NCI-H2029 (cell line): ENCODE measurements around the gene NEO1.

Experiments
- DNase-seq: peaks from one replicate; lab custom pipeline; 2025; lab: John Stamatoyannopoulos, UW

NEO1 gene

DNA sequence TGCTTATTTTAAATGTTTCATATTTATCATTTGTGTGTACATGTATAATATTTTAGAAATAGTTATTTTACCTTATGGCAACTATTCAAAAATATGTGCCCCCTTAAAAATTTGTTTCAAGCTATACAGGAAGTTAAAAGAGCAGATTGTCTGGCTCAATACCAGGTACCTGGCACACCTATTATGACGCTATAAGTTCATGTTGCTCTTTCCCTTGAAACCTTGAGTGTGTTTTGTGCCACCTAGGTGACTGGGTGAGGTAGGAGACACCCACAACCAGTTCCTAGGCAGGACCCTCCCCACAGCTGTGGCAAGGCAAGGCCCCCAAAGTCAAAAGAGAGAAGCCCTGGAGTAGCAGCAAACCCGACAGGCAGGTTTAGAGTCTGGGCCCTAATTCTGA lies 20.6 kb upstream of the NEO1 start:
- no peak for DNase-seq

DNA sequence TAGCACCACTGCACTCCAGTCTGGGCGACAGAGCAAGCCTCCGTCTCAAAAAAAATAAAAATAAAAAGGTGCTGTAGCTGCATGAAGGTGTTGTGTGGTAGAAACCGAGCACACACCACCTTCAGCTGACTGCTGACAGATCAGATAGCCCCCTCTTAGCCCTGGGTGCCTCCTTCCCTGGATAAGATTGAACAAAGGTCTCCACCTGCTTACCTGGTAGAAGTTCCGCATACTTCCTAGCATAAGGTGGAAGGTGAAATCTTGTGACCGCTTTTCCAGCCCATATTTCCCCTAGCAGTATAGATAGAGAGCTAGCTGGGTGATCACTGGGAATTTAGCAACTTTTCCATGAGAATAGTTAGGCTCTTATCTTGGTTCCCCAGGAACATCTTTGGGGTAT lies 18.7 kb upstream of the NEO1 start:
- no peak for DNase-seq

DNA sequence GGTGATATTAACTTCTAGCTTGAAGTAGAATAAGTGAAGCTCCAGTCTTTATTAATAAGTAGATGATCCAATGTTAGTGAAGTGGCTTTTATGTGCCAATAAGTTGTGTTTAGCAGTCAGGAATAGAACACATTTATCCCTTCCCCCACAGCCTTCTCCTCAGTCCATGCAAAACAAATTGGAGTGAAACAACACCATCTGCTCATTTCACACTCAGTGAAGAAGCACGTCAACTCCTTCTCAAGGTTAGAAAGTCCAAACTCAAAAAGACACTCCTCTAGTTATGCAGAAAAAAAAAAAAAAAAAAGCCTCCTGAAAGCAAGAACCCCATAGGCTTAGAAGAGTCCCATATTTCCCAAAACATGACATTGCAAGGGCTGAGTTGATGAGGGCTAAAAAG lies 18.0 kb upstream of the NEO1 start:
- no peak for DNase-seq

DNA sequence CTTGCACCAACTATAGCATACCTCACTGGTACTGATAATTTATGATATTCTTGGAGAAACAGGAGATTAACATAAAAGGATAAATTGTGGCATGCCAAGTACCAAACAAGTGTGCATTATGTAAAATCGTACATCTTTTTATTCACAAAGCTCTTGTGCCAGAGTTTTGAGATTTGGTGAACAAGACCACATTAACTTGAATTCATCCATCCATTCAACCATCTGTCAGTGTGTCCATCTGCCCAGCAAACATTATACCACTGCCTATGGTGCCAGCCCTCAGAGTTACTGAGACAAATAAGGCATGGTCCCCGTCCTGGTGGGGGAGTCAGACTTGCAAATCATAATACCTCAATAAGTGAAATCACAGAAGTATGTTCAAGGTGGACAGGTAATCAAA lies 17.0 kb upstream of the NEO1 start:
- DNase-seq = no peak

DNA sequence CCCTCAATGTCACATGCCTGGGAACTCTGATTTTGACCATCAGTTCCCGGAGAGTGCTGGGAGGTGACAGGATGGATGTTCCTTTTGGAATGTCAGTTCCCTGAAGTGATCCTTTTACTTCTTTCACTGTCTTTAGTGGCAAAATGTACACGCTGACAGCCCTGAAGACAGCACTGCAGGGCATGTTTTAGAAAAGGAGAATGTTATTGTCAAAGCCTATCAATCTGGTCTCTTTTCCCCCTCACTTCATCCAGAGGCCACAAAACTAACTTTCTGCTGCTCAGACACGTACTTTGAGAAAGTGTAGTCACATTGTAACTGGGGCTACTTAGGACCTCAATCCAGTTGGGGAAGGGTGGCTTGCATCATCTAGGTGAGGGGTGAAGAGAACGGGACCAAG lies 14.0 kb upstream of the NEO1 start:
- no peak for DNase-seq

DNA sequence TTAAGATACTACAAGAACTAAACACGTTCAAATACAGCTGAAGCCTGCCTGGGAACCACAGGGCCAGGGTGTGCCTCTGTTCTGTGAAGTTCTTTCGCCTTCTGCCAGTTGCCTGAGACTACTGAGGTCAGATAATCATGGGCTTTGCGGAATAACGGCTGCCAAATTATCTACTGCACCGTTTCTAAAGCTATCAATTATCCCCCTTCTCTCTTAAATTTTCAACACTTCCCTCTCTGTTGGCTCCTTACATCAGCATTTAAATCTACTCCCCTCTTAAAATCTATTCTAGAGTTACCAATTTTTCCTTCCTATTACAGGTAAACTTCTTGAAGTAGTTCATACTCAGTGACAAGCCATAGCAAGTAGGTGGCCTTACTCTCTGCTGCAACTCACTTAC lies 6.2 kb upstream of the NEO1 start:
- no peak for DNase-seq

DNA sequence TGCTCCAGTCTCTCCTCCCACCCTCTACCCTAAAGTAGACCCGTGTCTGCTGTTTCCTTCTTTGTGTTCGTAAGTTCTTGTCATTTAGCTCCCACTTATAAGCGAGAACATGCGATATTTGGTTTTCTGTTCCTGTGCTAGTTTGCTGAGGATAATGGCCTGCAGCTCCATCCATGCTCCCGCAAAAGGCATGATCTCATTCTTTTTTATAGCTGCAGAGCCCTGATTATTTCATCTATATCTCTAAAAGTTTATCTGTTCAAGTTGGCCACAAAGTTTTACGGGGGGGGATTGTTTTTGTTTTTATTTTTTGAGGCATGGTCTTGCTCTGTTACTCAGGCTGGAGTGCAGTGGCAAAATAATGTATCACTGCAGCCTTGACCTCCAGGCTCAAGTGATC lies 4.4 kb upstream of the NEO1 start:
- no peak for DNase-seq

DNA sequence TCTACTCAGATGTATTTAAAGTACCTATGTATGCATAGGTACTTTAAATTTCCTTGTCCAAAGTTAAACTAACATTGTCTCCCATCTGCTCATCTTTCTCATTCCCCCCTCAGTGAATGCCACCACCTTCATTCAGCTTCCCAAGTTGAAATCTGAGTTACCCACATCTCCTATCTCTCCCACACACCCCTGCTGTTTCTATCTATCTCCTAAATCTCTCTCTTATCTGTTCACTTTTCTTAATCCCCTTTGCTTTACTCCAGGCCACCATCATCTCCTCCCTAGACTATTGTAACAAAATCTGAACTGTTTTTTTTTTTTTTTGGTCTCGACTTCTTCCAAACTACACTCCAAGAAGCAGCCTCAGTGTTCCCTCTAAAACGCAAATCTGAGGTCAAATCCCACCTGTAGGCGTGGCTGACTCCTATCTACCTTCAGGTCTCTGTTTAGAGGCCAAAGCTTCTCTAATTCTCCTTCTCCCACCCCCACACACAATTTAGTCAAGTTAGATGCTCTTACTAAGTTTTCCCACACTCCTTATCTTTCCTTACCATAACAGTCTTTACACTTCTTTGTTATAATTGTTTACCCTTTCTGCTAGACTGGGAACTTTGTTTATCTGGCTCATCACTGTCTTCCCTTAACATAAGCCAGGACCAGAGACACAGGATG lies 3.5 kb upstream of the NEO1 start:
- DNase-seq = no peak

DNA sequence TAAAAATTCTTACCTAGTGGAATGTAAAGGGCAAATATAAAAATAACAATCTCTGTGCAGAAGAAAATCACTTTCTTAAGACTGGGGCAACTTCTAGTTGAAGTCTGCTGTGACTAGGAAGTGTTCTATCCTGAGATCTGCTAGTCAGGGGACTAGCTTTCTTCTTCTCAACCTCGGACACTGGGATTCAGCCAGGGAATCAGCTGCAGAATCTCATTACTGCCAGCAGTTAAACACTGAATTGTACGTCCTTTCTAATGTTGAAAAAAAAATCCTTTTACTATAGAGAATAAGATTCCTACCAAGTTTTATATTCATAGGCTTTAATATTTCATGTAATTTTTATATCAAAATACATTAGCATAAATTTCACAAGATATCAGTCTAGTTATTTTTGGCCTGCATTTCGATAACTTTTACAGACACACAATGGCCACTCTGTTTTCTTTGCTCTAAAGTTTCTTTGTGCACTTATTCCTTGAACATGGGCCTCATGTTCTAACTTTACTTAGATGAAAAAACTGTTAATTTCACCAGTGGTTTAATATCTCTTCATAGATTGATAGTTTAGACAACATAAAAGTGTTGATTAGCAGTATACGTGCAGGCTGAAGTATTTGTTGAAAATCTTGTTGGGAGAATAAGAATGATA lies 2.6 kb upstream of the NEO1 start:
- no peak for DNase-seq

DNA sequence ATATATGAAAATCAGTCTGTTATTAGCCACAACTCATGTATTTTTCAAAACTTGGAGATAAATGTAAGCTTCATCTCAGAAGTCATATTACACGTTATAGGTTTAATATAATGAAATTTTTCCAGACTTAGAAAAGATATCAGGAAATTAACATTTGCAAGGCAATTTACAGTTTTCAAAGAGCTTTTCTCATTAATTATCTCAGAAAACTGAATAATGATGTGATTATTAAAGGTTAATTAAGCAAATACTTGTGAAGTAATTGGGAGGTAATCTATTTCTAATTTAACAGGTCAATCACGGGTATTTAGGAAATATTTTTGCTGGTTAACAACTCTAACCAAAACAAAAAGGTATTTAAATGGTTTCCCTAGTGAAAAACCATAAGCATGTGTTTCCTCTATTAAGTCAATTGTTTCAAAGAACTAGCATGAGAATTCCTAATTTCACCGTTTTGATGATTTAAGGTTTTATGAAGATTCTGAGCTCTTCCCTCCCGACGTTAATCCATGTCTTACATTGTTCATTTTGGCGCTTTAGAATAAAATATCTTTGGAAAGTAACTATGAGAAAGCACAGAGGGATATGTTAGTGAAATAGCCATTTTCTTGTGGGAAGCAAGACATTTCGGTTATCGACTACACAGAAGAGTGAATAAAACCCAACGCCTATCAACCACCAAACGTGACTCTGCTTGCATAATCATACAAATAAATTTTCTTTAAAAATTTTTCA lies 1.5 kb upstream of the NEO1 start:
- DNase-seq = no peak

DNA sequence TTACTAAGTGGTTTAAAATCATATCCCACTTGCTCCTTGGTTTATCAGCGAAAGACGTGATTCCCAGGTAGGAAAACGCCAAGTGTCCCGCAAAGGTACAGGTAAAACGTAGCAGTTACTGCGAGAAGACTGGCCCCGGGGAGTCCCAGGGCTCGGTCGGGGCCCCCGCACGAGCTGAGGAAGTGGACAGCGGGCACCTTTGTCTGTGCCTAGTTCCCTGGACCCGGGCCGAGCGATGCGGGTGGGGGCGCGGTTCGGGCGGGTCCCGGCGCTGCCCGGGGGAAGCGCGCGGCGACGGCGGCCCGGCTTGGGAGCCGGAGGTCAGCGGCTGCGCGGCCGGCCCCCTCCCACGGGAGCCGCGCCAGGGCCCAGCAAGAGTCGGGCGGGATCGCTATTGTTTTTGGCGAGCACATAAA lies 864 bp upstream of the NEO1 start:
- no peak for DNase-seq

DNA sequence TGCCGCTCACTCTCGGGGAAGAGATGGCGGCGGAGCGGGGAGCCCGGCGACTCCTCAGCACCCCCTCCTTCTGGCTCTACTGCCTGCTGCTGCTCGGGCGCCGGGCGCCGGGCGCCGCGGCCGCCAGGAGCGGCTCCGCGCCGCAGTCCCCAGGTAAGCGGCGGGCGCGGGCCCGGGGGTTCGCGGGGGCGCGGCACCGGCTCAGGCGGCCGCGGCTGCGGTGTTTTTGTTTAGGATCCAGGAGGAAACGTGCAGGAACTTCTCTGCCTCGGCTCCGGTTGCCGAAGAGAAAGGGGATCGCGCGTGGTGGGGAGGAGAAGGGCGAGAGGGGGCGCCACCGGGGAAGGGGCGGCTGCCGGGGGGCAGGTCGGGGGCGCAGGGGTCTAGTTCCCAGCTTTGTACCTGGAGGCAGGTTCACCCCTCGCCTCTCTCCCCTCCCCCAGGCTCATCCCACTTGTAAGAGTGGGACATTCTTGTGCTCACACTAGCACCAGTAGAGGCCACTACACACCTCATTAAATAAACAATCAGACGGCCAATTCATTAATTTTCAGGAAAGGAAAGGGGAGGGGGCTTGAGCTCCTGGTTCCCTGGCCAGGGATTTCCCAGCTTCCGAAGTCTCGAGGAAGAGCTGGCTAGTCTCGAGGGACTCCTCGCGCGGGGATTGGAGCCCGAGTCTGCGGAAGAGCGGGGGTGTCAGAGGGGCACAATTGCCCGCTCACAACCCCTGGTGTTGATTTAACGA lies 562 bp downstream of the NEO1 start:
- DNase-seq = peak; percentile 27

DNA sequence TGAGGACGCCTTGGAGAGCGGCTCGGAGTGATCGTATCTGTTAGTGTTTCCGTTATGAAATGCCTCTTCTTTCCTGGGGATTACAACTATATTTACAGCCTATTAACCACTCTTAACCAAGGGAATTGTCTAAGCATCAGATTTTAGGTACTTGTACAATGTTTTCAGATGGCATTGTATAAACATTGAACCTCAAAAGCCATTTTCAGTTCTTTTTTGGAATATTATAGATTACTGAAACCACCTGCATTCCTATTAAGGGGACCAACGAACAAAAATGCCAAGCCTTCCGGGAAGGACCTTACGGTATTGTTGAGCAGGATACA lies 1.1 kb downstream of the NEO1 start:
- DNase-seq = no peak

DNA sequence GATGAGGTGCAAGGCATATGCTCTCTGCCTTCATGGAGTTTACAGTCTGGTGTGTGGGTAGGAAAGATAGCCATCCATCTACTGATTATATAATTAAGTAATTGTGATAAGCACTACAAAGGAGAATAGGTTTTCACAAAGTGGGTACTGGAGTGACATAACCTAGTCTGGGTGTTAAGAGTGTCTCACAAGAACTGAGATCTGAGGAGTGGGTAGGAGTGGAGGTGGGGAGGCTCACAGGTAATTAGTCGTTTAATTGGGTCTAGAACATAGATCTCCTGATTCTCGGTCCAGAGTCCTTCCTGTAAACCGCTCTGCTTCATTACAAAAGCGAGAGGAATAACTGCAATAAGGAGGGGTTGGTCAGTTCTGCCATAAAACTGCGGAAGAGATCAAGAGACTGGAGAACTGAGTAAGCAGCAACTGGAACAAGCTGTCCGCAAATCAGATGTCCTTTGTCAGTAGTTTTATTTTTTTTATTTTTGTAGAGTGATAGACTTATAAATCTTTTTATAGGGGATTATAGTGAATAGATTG lies 2.2 kb downstream of the NEO1 start:
- DNase-seq = no peak

DNA sequence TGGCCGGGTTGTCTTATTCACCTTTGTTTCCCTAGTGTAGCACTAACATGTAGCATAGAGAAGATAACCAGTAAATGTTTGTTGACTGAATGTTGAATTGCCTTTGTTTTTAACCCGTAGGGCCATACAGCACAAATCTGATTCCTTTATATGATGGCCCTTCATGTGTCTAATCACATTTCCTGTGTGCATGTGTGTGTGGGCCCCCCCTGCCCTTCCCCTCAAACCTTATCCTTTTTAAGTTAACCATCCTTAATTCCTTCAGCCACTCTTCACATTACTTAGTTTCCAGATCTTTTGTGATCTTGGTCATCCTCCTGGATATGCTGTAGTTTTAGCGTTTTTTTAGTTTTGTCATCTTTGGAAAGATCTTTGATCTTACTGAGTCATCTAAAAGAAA lies 4.2 kb downstream of the NEO1 start:
- DNase-seq = no peak

DNA sequence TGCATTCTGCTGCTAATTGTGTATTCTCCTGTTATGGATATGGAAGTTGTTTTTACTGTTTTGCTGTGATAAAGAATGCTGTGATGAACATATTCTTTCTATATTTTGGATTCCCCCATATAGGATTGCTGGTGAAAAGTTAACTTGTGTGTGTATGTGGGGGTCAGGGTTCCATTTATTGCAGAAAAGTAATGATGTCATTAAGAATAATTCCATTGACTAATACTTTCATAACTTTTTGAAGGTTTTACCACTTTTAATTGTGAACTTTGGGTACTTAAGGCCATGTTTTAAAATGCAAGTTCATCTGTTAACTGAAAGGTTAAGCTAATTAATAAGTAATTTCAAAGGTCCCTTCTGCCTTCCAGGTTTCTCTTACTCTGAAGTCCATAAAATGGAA lies 6.2 kb downstream of the NEO1 start:
- DNase-seq = no peak

DNA sequence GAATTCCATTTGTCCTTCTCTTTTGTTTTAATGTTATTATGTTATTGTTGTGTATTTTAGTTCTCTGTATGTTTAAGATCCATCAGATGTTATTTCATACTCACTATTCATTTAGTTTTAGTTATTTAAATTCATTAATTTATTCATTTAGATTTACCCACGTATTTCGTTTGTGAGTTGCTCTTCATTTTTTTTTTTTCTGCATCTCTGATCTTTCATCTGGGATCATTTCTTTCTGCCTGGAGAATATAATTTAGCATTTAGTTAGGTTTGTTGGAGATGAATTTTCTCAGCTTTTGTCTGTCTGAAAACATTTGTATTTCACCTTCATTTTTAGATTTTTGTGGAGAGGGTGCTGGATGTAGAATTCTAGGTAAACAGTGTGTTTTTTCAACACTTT lies 12.9 kb downstream of the NEO1 start:
- no peak for DNase-seq

DNA sequence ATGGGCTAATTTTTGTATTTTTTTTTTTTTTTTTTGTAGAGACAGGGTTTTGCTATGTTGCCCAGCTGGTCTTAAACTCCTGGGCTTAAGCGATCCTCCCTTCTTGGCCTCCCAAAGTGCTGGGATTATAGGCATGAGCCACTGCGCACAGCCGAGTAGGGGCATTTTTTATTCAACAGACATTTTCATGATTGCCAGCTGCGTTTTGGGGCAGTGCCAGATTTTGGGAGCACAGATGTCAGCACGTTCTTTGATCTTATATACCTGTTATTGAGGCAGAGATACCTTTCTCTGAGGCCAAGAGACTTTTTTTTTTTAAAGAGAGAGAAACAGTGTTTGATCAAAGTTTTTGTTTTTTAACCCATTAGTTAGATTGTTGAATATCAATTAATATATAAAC lies 16.8 kb downstream of the NEO1 start:
- no peak for DNase-seq

DNA sequence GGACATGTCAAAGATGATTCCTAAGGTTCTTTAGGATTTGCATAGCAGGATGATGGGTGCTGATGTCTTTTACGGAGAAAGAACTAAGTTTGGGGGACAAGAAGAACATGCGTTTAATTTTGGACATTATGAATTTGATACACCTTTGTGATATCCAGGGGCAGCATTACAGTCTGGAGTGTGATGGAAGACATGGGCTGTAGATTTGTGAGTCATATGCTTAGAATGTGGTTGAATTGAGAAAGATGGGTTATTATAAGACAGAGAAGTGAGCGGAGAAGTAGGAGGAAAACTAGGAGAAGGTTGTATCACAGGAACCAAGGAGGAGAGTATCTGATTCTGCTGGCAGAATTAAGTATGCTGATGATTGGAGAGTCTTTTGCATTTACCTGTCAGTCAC lies 20.6 kb downstream of the NEO1 start:
- no peak for DNase-seq

DNA sequence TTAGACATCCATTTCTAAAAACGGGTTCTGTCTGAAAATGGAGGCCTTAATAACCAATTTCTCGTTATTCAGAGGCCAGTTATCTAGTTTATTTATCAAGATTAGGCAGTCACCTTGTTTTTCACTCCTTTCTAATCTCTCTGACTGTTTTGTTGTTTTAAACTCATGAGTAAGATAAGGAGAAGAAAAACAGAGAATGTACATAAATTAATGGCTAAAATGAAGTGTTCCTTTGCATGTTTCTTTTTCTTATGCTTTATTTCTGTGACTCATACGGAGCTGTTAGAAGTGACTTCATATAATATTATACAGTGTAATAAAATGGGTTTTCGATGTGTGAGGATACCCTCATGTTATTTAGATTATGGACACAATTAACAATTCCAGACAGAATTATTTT lies 22.0 kb downstream of the NEO1 start:
- no peak for DNase-seq

DNA sequence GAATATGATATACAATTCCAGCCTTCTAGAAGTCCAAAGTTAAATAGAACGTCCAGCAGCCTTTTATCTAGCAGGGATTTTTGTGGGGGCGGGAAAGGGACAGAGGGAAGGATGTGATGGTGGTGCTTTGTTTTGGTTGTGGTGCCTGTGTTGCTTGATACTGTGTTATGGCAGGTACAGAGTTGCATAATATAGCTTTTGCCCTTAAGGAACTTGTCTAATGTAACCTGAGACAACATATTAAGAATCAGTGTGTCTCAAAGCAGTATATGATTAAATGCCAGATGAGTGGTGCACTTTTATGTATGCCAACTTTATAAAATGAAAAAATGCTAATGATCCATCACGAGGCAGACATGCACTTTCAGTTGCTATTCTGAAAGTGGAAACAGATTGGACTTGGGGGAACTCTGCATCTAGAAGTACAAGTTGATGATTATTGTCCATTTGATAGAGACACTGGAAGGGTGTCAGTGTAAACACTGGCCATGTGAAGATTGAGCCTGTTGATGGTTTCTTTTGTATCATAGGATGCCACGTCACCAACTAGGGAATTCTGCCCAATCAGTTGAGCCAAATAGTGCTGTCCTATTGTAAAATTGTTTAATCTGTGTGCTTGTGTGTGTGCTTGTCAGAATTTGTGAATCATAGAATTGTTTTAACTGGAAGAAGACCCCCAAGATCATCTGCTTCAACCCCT lies 23.0 kb downstream of the NEO1 start:
- DNase-seq = no peak

DNA sequence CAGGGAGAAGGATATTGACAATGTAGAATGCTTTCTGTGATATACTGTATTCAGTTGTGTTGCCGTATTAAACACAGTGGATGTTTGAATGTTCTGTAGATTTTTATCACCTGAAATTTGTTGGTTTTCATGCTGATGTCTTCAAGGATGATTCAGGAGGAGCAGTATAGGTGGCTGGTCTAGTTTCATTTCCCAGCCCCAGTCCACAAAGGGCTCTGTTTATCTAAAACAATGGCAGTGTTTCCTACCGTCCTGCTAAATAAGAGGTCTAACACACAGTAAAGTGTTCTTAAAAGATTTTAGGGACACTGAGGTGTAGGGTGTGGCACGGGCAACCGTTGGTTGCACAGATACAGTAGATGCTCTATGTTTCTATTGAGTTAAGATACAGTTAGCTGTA lies 26.0 kb downstream of the NEO1 start:
- no peak for DNase-seq
